ENCODE measurements around the gene PPP3R1.

GRCh38 chr2:68245672-68246071 is 6.7 kb downstream of the PPP3R1 start:
- TF ChIP-seq SIN3A (IDR thresholded peaks at IDR 0.05; ENCODE audit: borderline replicate concordance, insufficient read depth, low read length), result no peak
- no peak for TF ChIP-seq POLR2AphosphoS5 (IDR thresholded peaks at IDR 0.05; ENCODE audit: low read depth, low read length)
- TF ChIP-seq TAF1 (IDR thresholded peaks at IDR 0.05; ENCODE audit: borderline replicate concordance, insufficient read depth, low read length), result no peak

Data from PFSK-1 (cell line).